DND-41 (cell line): ENCODE data around the gene AJAP1.

Experiments used
- CTCF ChIP-seq: IDR thresholded peaks from 2 replicates; pipeline ENCODE4 v1.5.1; 2012; ENCODE audit warnings: borderline replicate concordance, low read length, moderate library complexity, mild to moderate bottlenecking; ENCODE audit not compliant: poor library complexity, severe bottlenecking; ENCODE audit errors: extremely low read depth
- EZH2 ChIP-seq: IDR thresholded peaks from 3 replicates; pipeline ENCODE4 v1.6.1; 2012; ENCODE audit warnings: borderline replicate concordance, low read depth, mild to moderate bottlenecking, moderate library complexity, low read length, inconsistent platforms; ENCODE audit not compliant: severe bottlenecking

DNA sequence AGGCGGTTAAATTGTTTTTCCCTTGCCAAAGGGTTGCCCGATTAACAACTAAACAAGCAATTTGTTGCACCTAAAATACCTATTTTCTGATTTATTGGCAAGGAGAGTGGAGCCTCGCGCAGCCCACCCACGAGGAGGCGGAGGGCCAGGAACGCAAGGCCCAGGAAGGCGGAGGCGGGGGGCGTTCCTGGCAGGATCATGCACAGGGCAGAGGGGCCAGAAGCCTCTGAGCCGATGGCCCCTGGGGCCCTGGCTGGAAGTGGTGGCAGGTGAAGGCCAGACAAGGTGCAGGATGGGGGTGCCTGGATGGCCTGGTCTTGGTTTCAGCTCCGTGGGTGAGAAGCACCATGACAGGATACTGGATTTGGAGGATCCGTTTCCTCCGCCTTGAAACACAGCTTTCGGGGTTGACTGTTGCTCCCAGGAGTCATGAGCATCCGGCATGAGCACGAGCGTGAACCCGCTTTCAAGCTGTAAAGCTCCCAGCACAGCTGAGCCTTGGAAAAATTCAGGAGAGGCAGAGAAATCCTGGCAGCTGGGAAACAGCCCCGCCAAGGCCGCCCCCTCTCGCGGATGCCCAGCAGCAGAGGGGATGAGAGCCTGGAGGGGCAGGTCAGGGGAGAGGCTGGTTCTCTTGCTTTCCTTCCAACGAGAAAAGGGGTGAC, 35.0 kb downstream of the AJAP1 start:
- no peak for TF ChIP-seq CTCF
- TF ChIP-seq EZH2, result no peak
